GM18873 (cell line): ENCODE results near the gene EIF3CL.
"Not testable (repeated sequence)": the region's sequence is repeated elsewhere in the genome, so short reads cannot be mapped to it uniquely, and the experiment has no call there.

Experiments used
- ATAC-seq: cut with Tn5 transposase; IDR thresholded peaks from one replicate; pipeline ENCODE4 v1.9.1; 2021; ENCODE audit warnings: mild to moderate bottlenecking, moderate library complexity, moderate number of reproducible peaks; ENCODE audit not compliant: unreplicated experiment, low FRiP score

EIF3CL gene

GRCh38 chr16:28403220-28404072, at the start of gene EIF3CL:
TSS of gene EIF3CL (minus strand) at chr16:28403841. CDS start at chr16:28403618, 223 bp downstream.
- peak; percentile 88 for ATAC-seq

GRCh38 chr16:28447081-28447480, 43.4 kb upstream of the EIF3CL start:
- ATAC-seq, result not testable (repeated sequence)

GRCh38 chr16:28446388-28446787, 42.7 kb upstream of the EIF3CL start:
- ATAC-seq, result not testable (repeated sequence)

GRCh38 chr16:28443943-28444342, 40.3 kb upstream of the EIF3CL start:
- ATAC-seq, result not testable (repeated sequence)

- ATAC-seq, result not testable (repeated sequence)
These were observed 35.3 kb upstream of the EIF3CL start for GRCh38 chr16:28438899-28439298.

GRCh38 chr16:28435340-28435739, 31.7 kb upstream of the EIF3CL start:
- ATAC-seq, result not testable (repeated sequence)

GRCh38 chr16:28426060-28426680, 22.5 kb upstream of the EIF3CL start:
- ATAC-seq, result not testable (repeated sequence)

GRCh38 chr16:28421071-28421750, 17.6 kb upstream of the EIF3CL start:
- not testable (repeated sequence) for ATAC-seq

- not testable (repeated sequence) for ATAC-seq
These were observed 13.4 kb upstream of the EIF3CL start for GRCh38 chr16:28417033-28417432.

GRCh38 chr16:28414530-28414929, 10.9 kb upstream of the EIF3CL start:
- not testable (repeated sequence) for ATAC-seq

GRCh38 chr16:28413585-28413984, 9.9 kb upstream of the EIF3CL start:
- ATAC-seq, result not testable (repeated sequence)

GRCh38 chr16:28392054-28392453, 11.6 kb downstream of the EIF3CL start:
- not testable (repeated sequence) for ATAC-seq

GRCh38 chr16:28382177-28382867, 21.3 kb downstream of the EIF3CL start:
- not testable (repeated sequence) for ATAC-seq

- not testable (repeated sequence) for ATAC-seq
These were observed 25.8 kb downstream of the EIF3CL start for GRCh38 chr16:28377822-28378221.

GRCh38 chr16:28377108-28377625, 26.5 kb downstream of the EIF3CL start:
- not testable (repeated sequence) for ATAC-seq

GRCh38 chr16:28375115-28375514, 28.5 kb downstream of the EIF3CL start:
- ATAC-seq, result not testable (repeated sequence)

GRCh38 chr16:28374281-28374680, 29.4 kb downstream of the EIF3CL start:
- ATAC-seq, result not testable (repeated sequence)

GRCh38 chr16:28367926-28368325, 35.7 kb downstream of the EIF3CL start:
- not testable (repeated sequence) for ATAC-seq

GRCh38 chr16:28364268-28365173, 39.1 kb downstream of the EIF3CL start:
- peak; percentile 68 for ATAC-seq
